Measurements from ENCODE around the gene PSEN2.

DNA sequence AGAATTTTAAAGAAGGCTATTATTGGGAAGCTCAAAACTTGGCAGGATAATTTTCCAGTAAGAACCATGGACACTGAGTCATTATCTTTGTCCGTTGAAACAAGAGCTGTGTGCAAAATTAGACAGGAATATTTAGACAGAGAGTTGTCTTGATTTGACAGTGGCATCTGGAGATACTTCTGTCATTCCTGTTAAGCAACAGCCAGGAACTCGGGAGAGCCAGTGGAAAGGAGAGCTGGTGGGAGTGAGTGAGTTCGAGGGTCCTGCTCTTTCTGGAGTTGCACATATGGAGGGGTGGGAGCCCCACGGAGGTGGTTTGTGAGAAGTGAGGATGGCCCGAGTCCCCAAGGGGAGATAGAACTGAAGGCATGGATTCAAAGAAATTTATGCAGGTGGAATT, 72.7 kb downstream of the PSEN2 start:
- no peak for TF ChIP-seq EZH2 (IDR thresholded peaks at IDR 0.05; ENCODE audit: borderline replicate concordance, low read length)
- TF ChIP-seq, protein P1, sequence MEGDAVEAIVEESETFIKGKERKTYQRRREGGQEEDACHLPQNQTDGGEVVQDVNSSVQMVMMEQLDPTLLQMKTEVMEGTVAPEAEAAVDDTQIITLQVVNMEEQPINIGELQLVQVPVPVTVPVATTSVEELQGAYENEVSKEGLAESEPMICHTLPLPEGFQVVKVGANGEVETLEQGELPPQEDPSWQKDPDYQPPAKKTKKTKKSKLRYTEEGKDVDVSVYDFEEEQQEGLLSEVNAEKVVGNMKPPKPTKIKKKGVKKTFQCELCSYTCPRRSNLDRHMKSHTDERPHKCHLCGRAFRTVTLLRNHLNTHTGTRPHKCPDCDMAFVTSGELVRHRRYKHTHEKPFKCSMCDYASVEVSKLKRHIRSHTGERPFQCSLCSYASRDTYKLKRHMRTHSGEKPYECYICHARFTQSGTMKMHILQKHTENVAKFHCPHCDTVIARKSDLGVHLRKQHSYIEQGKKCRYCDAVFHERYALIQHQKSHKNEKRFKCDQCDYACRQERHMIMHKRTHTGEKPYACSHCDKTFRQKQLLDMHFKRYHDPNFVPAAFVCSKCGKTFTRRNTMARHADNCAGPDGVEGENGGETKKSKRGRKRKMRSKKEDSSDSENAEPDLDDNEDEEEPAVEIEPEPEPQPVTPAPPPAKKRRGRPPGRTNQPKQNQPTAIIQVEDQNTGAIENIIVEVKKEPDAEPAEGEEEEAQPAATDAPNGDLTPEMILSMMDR (conservative IDR thresholded peaks at IDR 0.05 in 1 of 2, IDR thresholded peaks at IDR 0.05 in 1 of 2; ENCODE audit: extremely low read depth in 1 of 2, insufficient read depth in 1 of 2, low read depth in 1 of 2, low read length in 2 of 2): no peak
